NCI-H1048 (cell line): ENCODE data around the gene MACROH2A2.

Experiments used
- DNase-seq: peaks from one replicate; lab custom pipeline; 2025; lab: John Stamatoyannopoulos, UW

The MACROH2A2 gene

GRCh38 chr10:70130878-70131559, 78.4 kb downstream of the MACROH2A2 start:
- no peak for DNase-seq

- DNase-seq: no peak
Observed at GRCh38 chr10:70131560-70131937, 78.9 kb downstream of the MACROH2A2 start.

- peak; percentile 22 for DNase-seq
Observed at GRCh38 chr10:70132098-70133029, 79.7 kb downstream of the MACROH2A2 start, which contains the start of gene AIFM2. Gene AIFM2 (minus strand): TSS chr10:70132825. CDS start chr10:70124084, 8,741 bp downstream.

- DNase-seq: no peak
Observed at GRCh38 chr10:70135046-70135445, 82.4 kb downstream of the MACROH2A2 start.

GRCh38 chr10:70135684-70136083, 83.0 kb downstream of the MACROH2A2 start:
- DNase-seq: no peak

GRCh38 chr10:70137135-70137534, 84.5 kb downstream of the MACROH2A2 start:
- no peak for DNase-seq

GRCh38 chr10:70137927-70138883, 85.6 kb downstream of the MACROH2A2 start:
- DNase-seq: no peak

- DNase-seq: no peak
Observed at GRCh38 chr10:70139151-70139996, 86.7 kb downstream of the MACROH2A2 start.

- no peak for DNase-seq
Observed at GRCh38 chr10:70139997-70140250, 87.3 kb downstream of the MACROH2A2 start.

- no peak for DNase-seq
Observed at GRCh38 chr10:70140297-70140696, 87.7 kb downstream of the MACROH2A2 start.

GRCh38 chr10:70142555-70142954, 89.9 kb downstream of the MACROH2A2 start:
- DNase-seq: no peak

- no peak for DNase-seq
Observed at GRCh38 chr10:70144372-70145110, 91.9 kb downstream of the MACROH2A2 start.

GRCh38 chr10:70145166-70145665, 92.6 kb downstream of the MACROH2A2 start:
- no peak for DNase-seq

GRCh38 chr10:70145666-70146488, 93.2 kb downstream of the MACROH2A2 start:
- DNase-seq: peak; percentile 13

- peak; percentile 99 for DNase-seq
Observed at GRCh38 chr10:70146489-70147258, 94.0 kb downstream of the MACROH2A2 start, which contains the start of gene TYSND1. Gene TYSND1 (minus strand): TSS chr10:70146700. CDS start chr10:70146586, 114 bp downstream.

- DNase-seq: no peak
Observed at GRCh38 chr10:70147259-70147625, 94.6 kb downstream of the MACROH2A2 start.

- DNase-seq: no peak
Observed at GRCh38 chr10:70148516-70148915, 95.9 kb downstream of the MACROH2A2 start.

- no peak for DNase-seq
Observed at GRCh38 chr10:70155255-70155838, 102.7 kb downstream of the MACROH2A2 start.
